CD4-positive, CD25-positive, alpha-beta regulatory T cell (primary cell): Measurements from ENCODE around the gene SOWAHA. TPM values are rescaled to one million over a fixed set of nuclear protein-coding genes. Genes with fewer than 3 reads are reported as not detected.

Source experiments
- ATAC-seq, 2 donors: fragments of 150-1000 bp; cut with Tn5 transposase; one replicate each; pipeline ENCODE4 v1.10.0; 2021; ENCODE audit warnings: low read depth in 2 of 2, moderate number of reproducible peaks in 2 of 2, moderate library complexity in 1 of 2
- DNase-seq, 3 donors: peaks; one replicate each; pipeline versions ENCODE4 v3.0.0 to v3.0.0-alpha.2; 2012 to 2022; ENCODE audit warnings: mixed read lengths in 1 of 3
- H3K27ac ChIP-seq: one replicate; pipeline ENCODE4 v1.7.0; 2013; ENCODE audit warnings: mild to moderate bottlenecking, low read length; ENCODE audit not compliant: insufficient read depth, poor library complexity, severe bottlenecking
- H3K27me3 ChIP-seq: one replicate; pipeline ENCODE4 v1.7.0; 2013; ENCODE audit warnings: low read length; ENCODE audit not compliant: control insufficient read depth, insufficient read depth
- H3K36me3 ChIP-seq: one replicate; pipeline ENCODE4 v1.7.0; 2013; ENCODE audit warnings: mild to moderate bottlenecking, low read length, moderate library complexity; ENCODE audit not compliant: control insufficient read depth, insufficient read depth
- H3K4me1 ChIP-seq: 2 replicates; pipeline ENCODE4 v1.7.0; 2013; ENCODE audit warnings: mild to moderate bottlenecking, low read length; ENCODE audit not compliant: insufficient read depth, control insufficient read depth, poor library complexity, severe bottlenecking
- H3K4me3 ChIP-seq: one replicate; pipeline ENCODE4 v1.7.0; 2013; ENCODE audit warnings: low read depth, mild to moderate bottlenecking, low read length, moderate library complexity
- H3K9me3 ChIP-seq, 2 experiments: 1 replicate in 1 of 2; 2 replicates in 1 of 2; pipeline ENCODE4 v1.7.0; 2013; ENCODE audit warnings: low read length in 2 of 2, mild to moderate bottlenecking in 1 of 2, moderate library complexity in 1 of 2; ENCODE audit not compliant: control insufficient read depth in 2 of 2
- H3K27ac Mint-ChIP-seq, 3 donors: one replicate each; pipeline ENCODE4 v1.8.0; 2020 to 2022; ENCODE audit warnings: mild to moderate bottlenecking in 3 of 3, mixed read lengths in 3 of 3, moderate library complexity in 2 of 3
- H3K27me3 Mint-ChIP-seq: one replicate; pipeline ENCODE4 v1.8.0; 2022; ENCODE audit warnings: mild to moderate bottlenecking, mixed read lengths
- H3K36me3 Mint-ChIP-seq: one replicate; pipeline ENCODE4 v1.8.0; 2020; ENCODE audit warnings: mixed read lengths
- H3K4me1 Mint-ChIP-seq, 4 donors: one replicate each; pipeline ENCODE4 v1.8.0; 2020 to 2022; ENCODE audit warnings: mixed read lengths in 4 of 4, mild to moderate bottlenecking in 1 of 4
- H3K4me3 Mint-ChIP-seq, 4 donors: one replicate each; pipeline ENCODE4 v1.8.0; 2020 to 2022; ENCODE audit warnings: mild to moderate bottlenecking in 4 of 4, mixed read lengths in 4 of 4, moderate library complexity in 3 of 4
- H3K9me3 Mint-ChIP-seq, 7 donors: one replicate each; pipeline ENCODE4 v1.8.0; 2020 to 2022; ENCODE audit warnings: mixed read lengths in 7 of 7, mild to moderate bottlenecking in 3 of 7, moderate library complexity in 2 of 7
- polyA plus RNA-seq, 4 donors: library from polyadenylated mRNA; unstranded; fragments of 300-500 nt; fragmentation: Illumina TruSeq; gene quantifications; one replicate each; pipeline ENCODE4 v1.2.3, GENCODE V29; 2021
- total RNA-seq: library from RNA; stranded (reverse); gene quantifications from one replicate; pipeline ENCODE4 v1.2.3, GENCODE V29; 2022

The SOWAHA gene
- total and polyA plus RNA-seq, 5 donors from 2014 or later, result not detected

GRCh38 chr5:132825033-132825833 is 12.1 kb downstream of the SOWAHA start:
- Mint-ChIP-seq H3K4me3 (peak overlapping the region in 2 of 4 donors; percentile 7 to 39), H3K36me3 (no peaks in the 10 kb centered on the region), H3K9me3 (peaks cover 0 to 3% (median 0%) of the 10 kb centered on the region in 7 donors), H3K27ac (no peak overlapping the region), H3K27me3 (peaks cover 76% of the 10 kb centered on the region), H3K4me1 (peaks cover 0 to 18% (median 7%) of the 10 kb centered on the region in 4 donors)
- H3K9me3 ChIP-seq, result no peaks in the 10 kb centered on the region
- H3K4me3 ChIP-seq, result no peak overlapping the region
- no peak overlapping the region for H3K27ac ChIP-seq
- peaks cover 23% of the 10 kb centered on the region for H3K4me1 ChIP-seq
- no peak for ATAC-seq
- H3K27me3 ChIP-seq, result peaks cover 27% of the 10 kb centered on the region
- H3K36me3 ChIP-seq, result no peaks in the 10 kb centered on the region
- no peak for DNase-seq

GRCh38 chr5:132825834-132826391 is 12.8 kb downstream of the SOWAHA start:
- Mint-ChIP-seq H3K27me3 (peaks cover 71% of the 10 kb centered on the region), H3K4me3 (no peak overlapping the region), H3K27ac (no peak overlapping the region), H3K4me1 (peaks cover 0 to 15% (median 4%) of the 10 kb centered on the region in 4 donors), H3K9me3 (peaks cover 0 to 3% (median 0%) of the 10 kb centered on the region in 7 donors), H3K36me3 (no peaks in the 10 kb centered on the region)
- ATAC-seq, result no peak
- Histone ChIP-seq H3K4me3 (no peak overlapping the region), H3K27ac (no peak overlapping the region), H3K4me1 (peaks cover 28% of the 10 kb centered on the region), H3K36me3 (no peaks in the 10 kb centered on the region), H3K27me3 (peaks cover 27% of the 10 kb centered on the region), H3K9me3 (no peaks in the 10 kb centered on the region)
- no peak for DNase-seq

- Histone ChIP-seq H3K27ac (no peak overlapping the region), H3K4me3 (no peak overlapping the region), H3K4me1 (peaks cover 29% of the 10 kb centered on the region), H3K36me3 (no peaks in the 10 kb centered on the region), H3K9me3 (no peaks in the 10 kb centered on the region), H3K27me3 (peaks cover 27% of the 10 kb centered on the region)
- peaks cover 0 to 19% (median 4%) of the 10 kb centered on the region in 4 donors for H3K4me1 Mint-ChIP-seq
- peak overlapping the region in 3 of 4 donors; percentile 38 to 82 (median 78) for H3K4me3 Mint-ChIP-seq
- ATAC-seq (no peak), DNase-seq (no peak)
- peaks cover 71% of the 10 kb centered on the region for H3K27me3 Mint-ChIP-seq
- H3K27ac Mint-ChIP-seq, result no peak overlapping the region
- H3K36me3 Mint-ChIP-seq, result no peaks in the 10 kb centered on the region
- peaks cover 0 to 3% (median 0%) of the 10 kb centered on the region in 7 donors for H3K9me3 Mint-ChIP-seq
Observed at GRCh38 chr5:132826424-132827082, 13.5 kb downstream of the SOWAHA start.

GRCh38 chr5:132827943-132828673 is 15.0 kb downstream of the SOWAHA start:
- no peaks in the 10 kb centered on the region for H3K36me3 ChIP-seq
- no peak overlapping the region for H3K27ac ChIP-seq
- peaks cover 72% of the 10 kb centered on the region for H3K27me3 Mint-ChIP-seq
- no peak for DNase-seq
- no peak for ATAC-seq
- no peak overlapping the region for H3K27ac Mint-ChIP-seq
- peak overlapping the region in 2 of 4 donors; percentile 31 to 38 for H3K4me3 Mint-ChIP-seq
- H3K27me3 ChIP-seq, result peaks cover 27% of the 10 kb centered on the region
- H3K4me3 ChIP-seq, result no peak overlapping the region
- no peaks in the 10 kb centered on the region for H3K36me3 Mint-ChIP-seq
- H3K9me3 Mint-ChIP-seq, result peaks cover 0 to 3% (median 0%) of the 10 kb centered on the region in 7 donors
- no peaks in the 10 kb centered on the region for H3K9me3 ChIP-seq
- H3K4me1 ChIP-seq, result peaks cover 27% of the 10 kb centered on the region
- peaks cover 0 to 19% (median 4%) of the 10 kb centered on the region in 4 donors for H3K4me1 Mint-ChIP-seq

- H3K4me3 ChIP-seq, result no peak overlapping the region
- peaks cover 25% of the 10 kb centered on the region for H3K27me3 ChIP-seq
- H3K4me1 ChIP-seq, result peaks cover 24% of the 10 kb centered on the region
- H3K9me3 ChIP-seq, result no peaks in the 10 kb centered on the region
- no peak for ATAC-seq
- peaks cover 0 to 3% (median 0%) of the 10 kb centered on the region in 7 donors for H3K9me3 Mint-ChIP-seq
- DNase-seq, result no peak
- peak overlapping the region; percentile 78 to 93 (median 86) for H3K4me3 Mint-ChIP-seq
- peaks cover 69% of the 10 kb centered on the region for H3K27me3 Mint-ChIP-seq
- no peaks in the 10 kb centered on the region for H3K36me3 ChIP-seq
- H3K36me3 Mint-ChIP-seq, result no peaks in the 10 kb centered on the region
- H3K4me1 Mint-ChIP-seq, result peaks cover 0 to 19% (median 4%) of the 10 kb centered on the region in 4 donors
- peak overlapping the region in 1 of 3 donors; percentile 15 for H3K27ac Mint-ChIP-seq
- no peak overlapping the region for H3K27ac ChIP-seq
Observed at GRCh38 chr5:132828846-132829494, 15.9 kb downstream of the SOWAHA start.

GRCh38 chr5:132829742-132830435 is 16.8 kb downstream of the SOWAHA start:
- peak overlapping the region; percentile 64 to 93 (median 86) for H3K4me3 Mint-ChIP-seq
- no peaks in the 10 kb centered on the region for H3K36me3 ChIP-seq
- peaks cover 0 to 19% (median 4%) of the 10 kb centered on the region in 4 donors for H3K4me1 Mint-ChIP-seq
- peaks cover 0 to 3% (median 0%) of the 10 kb centered on the region in 7 donors for H3K9me3 Mint-ChIP-seq
- peak; percentile 54 to 69 (median 66) for DNase-seq
- peaks cover 65% of the 10 kb centered on the region for H3K27me3 Mint-ChIP-seq
- H3K36me3 Mint-ChIP-seq, result no peaks in the 10 kb centered on the region
- no peak overlapping the region for H3K27ac ChIP-seq
- peaks cover 24% of the 10 kb centered on the region for H3K4me1 ChIP-seq
- H3K9me3 ChIP-seq, result no peaks in the 10 kb centered on the region
- ATAC-seq, result peak; percentile 88 to 90
- H3K27ac Mint-ChIP-seq, result no peak overlapping the region
- peaks cover 19% of the 10 kb centered on the region for H3K27me3 ChIP-seq
- H3K4me3 ChIP-seq, result no peak overlapping the region
